ENCODE data around the gene HGD.
"Not testable (repeated sequence)": the region's sequence is repeated elsewhere in the genome, so short reads cannot be mapped to it uniquely, and the experiment has no call there.

Gene HGD

DNA sequence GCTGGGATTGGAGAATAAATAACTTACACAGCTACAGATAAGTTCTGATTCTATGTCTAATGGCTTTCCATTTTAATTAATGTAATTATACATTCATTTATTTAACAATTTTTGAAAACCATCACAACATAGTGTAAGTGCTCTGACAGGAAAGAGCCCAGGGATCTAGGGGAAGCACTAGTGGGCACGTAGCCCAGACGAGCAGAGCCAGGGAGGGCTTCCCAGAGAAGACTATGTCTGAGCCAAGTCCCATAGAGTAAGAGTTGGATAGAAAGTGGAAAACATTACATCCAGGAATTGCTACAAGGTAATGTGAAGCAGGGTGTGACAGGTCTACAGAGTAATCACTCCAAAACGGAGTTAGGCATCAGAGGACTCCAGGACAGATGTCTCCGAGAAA is 2.9 kb upstream of the HGD start:
- H3K9me3 Mint-ChIP-seq = no peaks in the 10 kb centered on the region
- no peaks in the 10 kb centered on the region for H3K27me3 Mint-ChIP-seq (ENCODE audit: low read depth)
- H3K4me3 Mint-ChIP-seq = no peak overlapping the region
- H3K36me3 Mint-ChIP-seq (ENCODE audit: low read depth) = no peaks in the 10 kb centered on the region
- H3K4me1 Mint-ChIP-seq (ENCODE audit: low read depth) = no peaks in the 10 kb centered on the region
- H3K27ac Mint-ChIP-seq = no peak overlapping the region

DNA sequence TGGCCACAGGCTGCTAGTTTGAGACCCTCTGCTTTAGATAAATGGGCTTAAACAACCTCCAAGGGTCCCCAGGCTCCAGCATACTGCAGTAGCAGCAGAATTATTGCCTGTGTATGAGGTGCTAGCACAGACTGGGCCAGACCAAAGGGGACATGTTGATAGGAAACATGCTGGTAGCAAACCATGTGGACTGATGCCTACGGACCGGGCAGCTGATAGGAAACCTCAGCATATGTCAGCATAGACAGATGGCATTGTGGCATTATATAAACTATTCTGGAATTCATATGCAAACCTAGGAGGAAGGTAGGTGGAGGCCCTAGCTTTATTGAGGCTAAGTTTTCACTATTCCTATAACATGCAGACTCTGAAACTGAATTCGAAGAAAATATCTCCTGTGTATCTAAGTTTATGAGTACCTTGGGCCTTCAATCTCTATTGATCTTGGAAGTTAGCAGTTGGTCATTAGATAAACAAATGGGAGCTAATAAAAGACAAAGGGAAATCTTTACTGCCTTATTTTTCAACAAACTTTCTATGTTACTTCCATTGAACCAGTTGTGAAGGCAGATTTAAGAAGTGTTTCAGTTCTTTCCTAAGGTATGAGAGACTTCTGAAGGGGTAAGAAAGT is 1.7 kb upstream of the HGD start:
- Mint-ChIP-seq H3K4me3 (no peak overlapping the region), H3K27ac (no peak overlapping the region), H3K36me3 (ENCODE audit: low read depth) (no peaks in the 10 kb centered on the region), H3K27me3 (ENCODE audit: low read depth) (no peaks in the 10 kb centered on the region), H3K4me1 (ENCODE audit: low read depth) (no peaks in the 10 kb centered on the region), H3K9me3 (no peaks in the 10 kb centered on the region)

DNA sequence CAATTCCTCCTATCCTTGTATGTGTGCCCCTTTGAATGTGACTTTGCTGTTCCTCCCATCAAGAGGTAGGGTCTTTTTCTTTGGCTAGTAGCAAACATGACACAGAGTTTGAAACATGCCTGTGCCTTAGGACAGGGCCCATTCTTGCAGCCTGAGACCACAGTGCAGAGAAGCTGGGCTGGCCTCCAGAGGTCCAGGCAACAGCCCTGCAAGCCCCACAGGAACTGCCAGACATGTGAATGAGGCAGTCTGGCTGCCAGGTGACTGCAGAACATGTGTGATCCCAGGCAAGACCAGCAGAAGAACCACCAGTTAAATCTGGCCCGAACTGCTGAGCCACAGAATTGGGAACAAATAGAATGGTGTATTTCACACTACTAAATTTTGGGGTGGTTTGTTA is 1.2 kb upstream of the HGD start:
- H3K4me3 Mint-ChIP-seq = no peak overlapping the region
- H3K36me3 Mint-ChIP-seq (ENCODE audit: low read depth) = no peaks in the 10 kb centered on the region
- H3K4me1 Mint-ChIP-seq (ENCODE audit: low read depth) = peaks cover 3% of the 10 kb centered on the region
- H3K9me3 Mint-ChIP-seq = no peaks in the 10 kb centered on the region
- no peaks in the 10 kb centered on the region for H3K27me3 Mint-ChIP-seq (ENCODE audit: low read depth)
- no peak overlapping the region for H3K27ac Mint-ChIP-seq

DNA sequence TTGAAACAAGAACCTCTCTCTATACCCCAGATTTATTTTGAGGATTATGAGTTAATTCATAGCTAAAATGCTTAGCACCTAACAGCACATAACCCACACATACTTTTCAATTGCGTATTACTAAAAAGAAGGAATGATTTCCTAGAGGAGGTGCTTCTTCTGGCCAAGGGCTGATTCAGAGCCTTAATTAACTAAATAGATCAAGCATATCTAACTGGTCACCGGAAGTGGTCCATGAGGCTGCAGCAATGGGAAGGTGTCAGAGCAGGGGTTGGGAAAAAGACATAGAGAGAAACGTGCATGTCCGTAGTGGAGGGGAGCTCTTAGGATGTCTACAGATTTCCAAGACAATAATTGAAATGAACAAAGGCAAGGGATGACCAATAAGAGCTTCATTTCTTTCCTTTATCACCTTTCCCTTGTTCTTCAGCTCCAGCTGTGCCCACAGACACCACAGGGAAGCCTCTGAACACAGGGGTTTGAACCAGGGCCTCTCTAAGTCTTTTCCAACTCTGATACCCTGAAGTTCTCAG is 467 bp downstream of the HGD start:
- Mint-ChIP-seq H3K27ac (no peak overlapping the region), H3K27me3 (ENCODE audit: low read depth) (no peaks in the 10 kb centered on the region), H3K36me3 (ENCODE audit: low read depth) (no peaks in the 10 kb centered on the region), H3K4me1 (ENCODE audit: low read depth) (peaks cover 4% of the 10 kb centered on the region), H3K9me3 (no peaks in the 10 kb centered on the region), H3K4me3 (no peak overlapping the region)

DNA sequence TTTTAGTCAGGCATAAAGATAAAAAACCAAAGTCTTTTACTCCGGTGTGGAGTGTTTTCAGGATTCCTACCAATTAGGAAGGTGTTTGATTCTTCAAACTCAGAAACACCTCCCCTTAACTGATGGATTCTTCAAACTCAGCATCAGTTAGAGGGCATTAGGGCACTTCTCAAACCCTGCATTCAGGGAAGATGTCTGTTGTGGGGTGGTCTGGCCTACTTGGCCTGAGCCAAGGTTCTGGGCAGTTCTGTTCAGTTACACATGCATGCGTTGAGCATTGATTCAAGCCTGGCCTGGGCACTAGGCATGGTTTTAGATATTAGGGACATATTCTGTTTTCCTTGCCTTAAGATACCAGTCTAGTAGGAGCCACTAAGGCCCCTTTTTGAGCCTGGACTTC is 1.0 kb downstream of the HGD start:
- Mint-ChIP-seq H3K4me1 (ENCODE audit: low read depth) (peaks cover 4% of the 10 kb centered on the region), H3K36me3 (ENCODE audit: low read depth) (no peaks in the 10 kb centered on the region), H3K4me3 (no peak overlapping the region), H3K9me3 (no peaks in the 10 kb centered on the region), H3K27me3 (ENCODE audit: low read depth) (no peaks in the 10 kb centered on the region), H3K27ac (no peak overlapping the region)

DNA sequence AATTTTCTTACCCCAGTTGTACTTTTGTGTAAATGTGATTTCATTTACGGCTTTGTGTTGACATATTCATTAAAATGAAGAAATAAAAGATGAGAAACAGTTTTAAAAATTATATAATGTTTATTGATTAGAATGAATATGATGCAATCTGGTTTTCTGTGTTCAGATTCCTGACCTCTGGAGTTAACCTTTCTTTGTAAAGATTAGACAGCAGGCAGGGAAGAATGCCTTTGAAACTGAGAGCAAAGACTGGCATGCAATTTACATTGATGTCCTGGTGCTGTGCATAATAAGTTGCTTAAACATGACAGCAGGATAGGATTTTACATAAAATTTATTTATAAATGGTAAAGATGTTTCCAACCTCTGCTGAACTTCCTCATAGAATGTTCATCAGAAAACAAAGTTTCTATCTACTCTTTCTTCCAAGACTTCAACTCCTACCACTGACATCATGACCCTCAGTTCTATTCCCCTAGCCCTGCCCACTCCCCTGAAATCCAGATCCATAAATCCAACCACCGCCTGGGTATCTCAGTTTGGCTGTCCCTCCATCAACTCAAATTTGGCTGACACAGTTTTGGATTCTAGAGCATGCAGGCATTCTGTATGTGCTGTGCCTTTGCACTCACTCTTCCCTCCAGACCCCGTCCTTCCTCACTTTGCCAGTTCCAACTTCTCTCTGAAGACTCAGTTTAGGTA is 1.7 kb downstream of the HGD start:
- Mint-ChIP-seq H3K36me3 (ENCODE audit: low read depth) (no peaks in the 10 kb centered on the region), H3K4me1 (ENCODE audit: low read depth) (peaks cover 4% of the 10 kb centered on the region), H3K27me3 (ENCODE audit: low read depth) (no peaks in the 10 kb centered on the region), H3K9me3 (no peaks in the 10 kb centered on the region), H3K4me3 (no peak overlapping the region), H3K27ac (no peak overlapping the region)

DNA sequence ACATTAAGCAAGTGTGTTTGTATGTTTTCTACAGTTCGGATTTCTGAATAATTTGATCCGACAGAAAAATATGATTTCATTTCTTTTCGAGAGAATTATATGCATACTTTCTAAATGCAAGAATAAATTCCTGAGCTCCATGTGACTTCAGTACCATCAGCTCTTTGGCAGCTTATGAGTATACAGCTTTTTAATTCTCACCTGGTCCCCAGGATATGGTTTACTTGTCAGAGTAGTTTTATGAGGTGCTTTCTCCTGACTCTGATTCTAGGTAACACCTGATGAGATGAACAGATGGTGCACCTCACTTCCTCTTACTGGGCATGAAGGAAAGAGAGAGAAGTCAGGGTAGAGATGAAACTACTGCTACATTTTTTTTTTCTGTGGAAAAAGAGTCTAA is 3.1 kb downstream of the HGD start:
- Mint-ChIP-seq H3K9me3 (no peaks in the 10 kb centered on the region), H3K4me1 (ENCODE audit: low read depth) (peaks cover 4% of the 10 kb centered on the region), H3K36me3 (ENCODE audit: low read depth) (no peaks in the 10 kb centered on the region), H3K4me3 (no peak overlapping the region), H3K27ac (no peak overlapping the region), H3K27me3 (ENCODE audit: low read depth) (no peaks in the 10 kb centered on the region)

DNA sequence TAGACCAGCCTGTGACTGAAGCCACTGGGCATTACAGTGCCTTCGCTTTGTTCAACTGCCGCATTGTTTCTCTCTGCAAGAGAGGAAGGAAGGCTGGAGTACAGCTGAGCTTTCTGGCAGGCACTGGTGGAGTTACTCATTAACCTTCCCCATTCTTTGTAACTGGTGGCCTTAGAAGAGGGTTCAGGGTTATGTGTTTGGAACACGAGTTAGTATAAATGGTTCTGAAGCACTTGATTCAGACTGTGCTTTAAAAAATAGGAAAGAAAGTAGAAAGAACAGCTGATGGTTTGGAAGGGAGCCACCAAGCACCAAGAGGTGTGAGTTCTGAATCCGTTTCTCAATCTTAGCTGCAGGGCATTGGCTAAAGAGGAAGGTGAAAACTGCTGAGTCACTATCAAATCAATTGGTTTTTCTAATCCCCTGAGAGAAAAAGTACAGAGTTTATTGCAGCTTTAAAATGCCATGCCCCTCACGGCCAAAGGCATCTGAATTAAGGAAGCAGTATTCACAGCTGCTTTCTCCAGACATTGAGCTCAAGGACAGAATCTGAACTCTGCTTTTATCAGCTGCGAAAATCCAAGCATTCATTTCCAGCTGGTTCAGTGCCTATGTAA is 3.6 kb downstream of the HGD start:
- H3K27me3 Mint-ChIP-seq (ENCODE audit: low read depth) = no peaks in the 10 kb centered on the region
- H3K9me3 Mint-ChIP-seq = no peaks in the 10 kb centered on the region
- H3K4me1 Mint-ChIP-seq (ENCODE audit: low read depth) = peaks cover 4% of the 10 kb centered on the region
- no peak overlapping the region for H3K27ac Mint-ChIP-seq
- no peaks in the 10 kb centered on the region for H3K36me3 Mint-ChIP-seq (ENCODE audit: low read depth)
- no peak overlapping the region for H3K4me3 Mint-ChIP-seq

DNA sequence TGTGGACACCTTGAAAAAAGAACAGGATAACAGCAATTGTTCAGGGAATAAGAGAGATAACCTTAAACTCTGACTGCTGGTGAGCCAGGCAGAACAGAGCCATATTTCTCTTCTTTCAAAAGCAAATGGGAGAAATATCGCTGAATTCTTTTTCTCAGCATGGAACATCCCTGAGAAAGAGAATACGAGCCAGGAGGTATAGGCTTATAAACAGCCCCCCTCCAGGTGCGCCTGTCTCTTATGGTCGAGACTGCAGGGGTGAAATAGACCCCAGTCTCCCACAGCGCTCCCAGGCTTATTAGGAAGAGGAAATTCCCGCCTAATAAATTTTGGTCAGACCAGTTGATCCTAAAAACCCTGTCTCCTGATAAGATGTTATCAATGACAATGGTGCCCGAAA is 4.8 kb downstream of the HGD start:
- not testable (repeated sequence) for H3K27me3 Mint-ChIP-seq (ENCODE audit: low read depth); H3K4me3 Mint-ChIP-seq; H3K4me1 Mint-ChIP-seq (ENCODE audit: low read depth); H3K36me3 Mint-ChIP-seq (ENCODE audit: low read depth); H3K27ac Mint-ChIP-seq; H3K9me3 Mint-ChIP-seq

DNA sequence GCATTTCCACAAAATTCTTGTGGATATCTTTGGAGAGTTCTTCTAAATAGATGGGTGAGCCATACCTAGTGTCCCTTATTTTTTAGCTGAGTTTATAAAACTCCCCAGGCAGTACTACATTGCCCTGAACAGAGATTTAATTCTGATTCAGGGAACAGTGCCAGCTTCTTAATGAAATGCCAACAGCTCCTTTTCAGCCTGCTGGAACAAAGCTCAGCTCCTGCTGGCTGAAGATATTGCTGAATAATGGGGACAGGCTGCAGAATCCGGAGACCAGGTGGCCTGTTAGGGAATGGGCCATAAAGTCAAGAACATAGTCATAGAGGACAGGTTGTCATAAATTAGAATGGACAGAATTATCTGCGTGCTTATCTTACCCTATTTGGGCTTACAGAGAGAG is 8.9 kb downstream of the HGD start:
- Mint-ChIP-seq H3K4me3 (no peak overlapping the region), H3K27me3 (ENCODE audit: low read depth) (no peaks in the 10 kb centered on the region), H3K36me3 (ENCODE audit: low read depth) (no peaks in the 10 kb centered on the region), H3K9me3 (no peaks in the 10 kb centered on the region), H3K4me1 (ENCODE audit: low read depth) (no peaks in the 10 kb centered on the region), H3K27ac (no peak overlapping the region)

DNA sequence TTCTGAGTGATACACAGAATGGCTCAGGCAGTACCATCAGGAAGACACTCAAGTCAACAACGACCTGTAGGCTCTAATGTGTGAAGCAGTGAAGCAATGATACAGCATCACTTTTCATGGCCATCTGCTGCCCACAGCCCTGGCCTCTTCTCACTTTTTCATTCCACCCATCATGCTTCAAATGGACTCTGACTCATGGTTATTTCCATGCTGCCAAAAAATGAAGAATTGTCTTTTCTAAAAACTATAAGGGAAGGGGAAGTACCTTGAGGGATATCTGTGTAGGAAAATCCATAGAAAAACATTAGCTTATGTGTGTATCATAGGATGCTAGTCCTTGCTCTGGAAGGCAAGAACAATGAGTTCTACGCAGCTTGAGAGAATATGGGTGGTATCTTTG is 11.5 kb downstream of the HGD start:
- Mint-ChIP-seq H3K27ac (no peak overlapping the region), H3K27me3 (ENCODE audit: low read depth) (no peaks in the 10 kb centered on the region), H3K4me1 (ENCODE audit: low read depth) (no peaks in the 10 kb centered on the region), H3K9me3 (no peaks in the 10 kb centered on the region), H3K4me3 (no peak overlapping the region), H3K36me3 (ENCODE audit: low read depth) (no peaks in the 10 kb centered on the region)

DNA sequence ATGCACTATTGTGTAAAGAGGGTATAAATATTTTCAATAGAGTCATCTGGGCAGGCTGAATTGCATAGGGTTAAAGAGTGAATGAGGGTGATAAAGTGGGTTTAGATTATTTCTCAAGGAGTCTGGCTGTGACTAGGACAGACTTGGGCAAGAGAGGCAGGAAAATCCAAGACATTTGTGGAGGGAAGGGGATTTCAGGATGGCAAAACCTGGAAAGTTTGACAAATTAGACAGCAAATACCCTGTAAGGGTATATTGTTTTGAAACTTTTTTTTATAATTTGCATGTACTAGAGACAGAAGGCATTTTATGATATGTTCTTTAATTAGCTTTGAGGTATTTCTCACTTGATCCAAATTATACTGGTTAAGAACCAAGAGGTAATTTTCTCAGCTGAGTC is 17.1 kb downstream of the HGD start:
- Mint-ChIP-seq H3K4me3 (no peak overlapping the region), H3K9me3 (no peaks in the 10 kb centered on the region), H3K4me1 (ENCODE audit: low read depth) (no peaks in the 10 kb centered on the region), H3K27ac (no peak overlapping the region), H3K27me3 (ENCODE audit: low read depth) (peaks cover 16% of the 10 kb centered on the region), H3K36me3 (ENCODE audit: low read depth) (no peaks in the 10 kb centered on the region)

DNA sequence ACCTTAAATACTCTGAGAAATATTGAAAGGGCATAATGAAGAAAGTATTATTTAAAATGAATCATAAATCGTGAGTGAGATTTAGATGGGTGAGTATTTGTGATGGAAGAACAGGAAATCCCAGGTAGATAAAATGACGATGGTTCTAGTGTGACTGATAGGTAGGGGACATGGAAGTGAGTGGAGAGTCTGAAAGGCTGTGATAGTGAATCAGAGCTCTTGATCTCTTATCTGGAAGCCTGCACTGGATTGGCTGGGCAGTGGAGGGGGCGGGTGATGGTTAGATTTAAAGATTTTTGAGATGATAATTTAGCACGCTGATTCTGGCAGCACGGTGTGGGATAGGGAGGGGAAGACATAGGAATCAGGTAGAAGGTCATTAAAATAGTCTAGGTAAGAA is 20.1 kb downstream of the HGD start:
- no peaks in the 10 kb centered on the region for H3K36me3 Mint-ChIP-seq (ENCODE audit: low read depth)
- no peaks in the 10 kb centered on the region for H3K9me3 Mint-ChIP-seq

DNA sequence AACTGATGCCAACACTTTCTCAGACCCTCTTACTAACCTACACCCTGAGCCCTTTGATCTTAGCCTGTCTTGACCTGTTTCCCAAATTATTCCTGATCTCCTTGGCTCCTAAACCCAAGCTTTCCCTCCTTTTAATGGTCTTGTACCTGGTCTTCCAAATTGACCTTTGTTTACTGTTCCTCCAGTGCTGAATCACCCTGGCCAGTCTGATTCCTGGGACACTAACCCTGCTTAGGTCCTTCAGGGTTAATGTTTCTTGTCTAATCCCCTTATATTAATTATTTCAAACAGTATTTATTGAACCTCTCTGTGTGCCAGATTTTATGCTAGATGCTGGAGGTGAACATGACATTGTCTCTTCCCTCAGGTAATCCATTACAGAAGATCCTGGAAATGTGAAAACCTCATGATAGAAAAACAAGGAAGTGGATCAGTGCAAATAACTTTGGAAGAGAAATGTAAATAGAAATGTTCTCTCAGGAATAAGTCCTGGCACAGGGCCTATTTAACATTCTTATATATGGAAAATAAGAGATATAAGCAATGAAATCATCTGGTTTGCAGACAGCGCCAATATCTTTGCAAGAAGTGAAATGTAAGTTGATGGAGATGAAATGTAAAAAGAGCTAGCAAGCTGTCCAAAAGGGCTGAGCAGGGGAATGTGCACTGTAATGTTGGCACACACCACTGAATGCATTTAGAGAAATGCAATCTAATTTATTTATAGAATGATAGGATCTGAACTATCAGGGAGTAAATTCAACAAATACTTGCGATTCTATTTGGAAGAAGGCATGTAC is 20.7 kb downstream of the HGD start:
- H3K4me1 Mint-ChIP-seq (ENCODE audit: low read depth) = no peaks in the 10 kb centered on the region
- no peak overlapping the region for H3K4me3 Mint-ChIP-seq
- no peaks in the 10 kb centered on the region for H3K36me3 Mint-ChIP-seq (ENCODE audit: low read depth)
- no peak overlapping the region for H3K27ac Mint-ChIP-seq
- peaks cover 16% of the 10 kb centered on the region for H3K27me3 Mint-ChIP-seq (ENCODE audit: low read depth)
- no peaks in the 10 kb centered on the region for H3K9me3 Mint-ChIP-seq

More for the DNA sequence above, 20.1 kb downstream of the HGD start:
- Mint-ChIP-seq H3K4me3 (no peak overlapping the region), H3K27me3 (ENCODE audit: low read depth) (peaks cover 16% of the 10 kb centered on the region), H3K27ac (no peak overlapping the region), H3K4me1 (ENCODE audit: low read depth) (no peaks in the 10 kb centered on the region)

Measured in T-helper 1 cell treated with Interleukin-12 subunit alpha and Interleukin-12 subunit beta and Interleukin-4 antibody, amounts not matched to agents 30 μg/mL and 1 μg/mL, for 36 hours (primary cell).